HG03575 (cell line): ENCODE results near the gene HPRT1.

Experiments used
- ATAC-seq: cut with Tn5 transposase; IDR thresholded peaks from one replicate; pipeline ENCODE4 v1.9.1; 2021; ENCODE audit not compliant: unreplicated experiment, insufficient number of reproducible peaks, low FRiP score; ENCODE audit errors: extremely low read depth

The HPRT1 gene

DNA sequence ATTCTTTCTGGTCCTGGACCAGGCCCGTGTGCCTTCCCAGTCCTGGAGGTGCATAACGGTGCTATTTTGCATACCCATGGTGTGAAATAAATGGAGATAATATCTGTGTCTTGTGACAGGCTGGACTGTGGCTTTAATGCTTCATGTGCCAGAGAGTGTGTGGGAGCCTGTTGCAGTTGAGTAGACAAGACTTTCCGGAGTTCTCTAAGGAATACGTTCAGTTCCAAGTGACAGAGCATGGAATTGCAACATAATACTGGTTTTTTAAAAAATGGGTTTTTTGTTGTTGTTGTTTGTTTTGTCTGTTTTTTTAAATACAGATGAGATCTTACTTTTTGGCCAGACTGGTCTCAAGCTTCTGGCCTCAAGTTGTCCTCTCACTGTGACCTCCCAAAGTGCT, 74.0 kb downstream of the HPRT1 start:
- no peak for ATAC-seq

DNA sequence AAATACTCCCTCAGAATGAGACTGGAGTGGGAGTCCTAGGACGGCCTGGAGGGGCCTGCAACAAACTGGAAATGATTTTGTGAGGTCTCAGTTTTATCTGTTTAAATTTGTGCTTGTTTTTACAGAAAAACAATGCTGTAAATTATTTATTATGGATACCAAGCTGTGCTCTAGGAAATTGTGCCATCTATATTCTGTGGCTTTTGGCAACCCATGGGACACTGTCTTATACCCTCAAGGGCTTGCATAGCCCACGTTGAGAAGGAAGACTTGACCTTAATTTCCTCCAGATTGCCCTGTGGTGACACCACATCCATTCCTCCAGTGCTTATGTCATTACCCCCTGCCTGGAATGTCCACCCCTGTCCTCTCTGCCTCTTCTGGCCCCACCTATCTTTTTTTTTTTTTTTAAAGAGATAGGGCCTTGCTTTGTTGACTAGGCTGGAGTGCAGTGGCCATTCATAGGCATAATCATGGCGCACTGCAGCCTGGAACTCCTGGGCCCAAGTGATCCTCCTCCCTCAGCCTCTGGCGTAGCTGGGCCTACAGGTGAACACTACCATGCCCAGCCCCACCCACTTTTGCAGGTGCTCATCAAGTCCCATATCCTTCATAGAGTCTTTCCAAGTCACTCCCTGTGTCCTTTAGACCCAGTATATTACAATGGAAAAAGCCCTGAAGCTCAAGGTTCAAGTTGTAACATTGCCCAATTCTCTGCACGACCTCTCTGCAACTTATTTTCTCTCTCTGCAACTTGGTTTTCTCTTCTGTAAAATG, 77.4 kb downstream of the HPRT1 start:
- ATAC-seq: no peak

DNA sequence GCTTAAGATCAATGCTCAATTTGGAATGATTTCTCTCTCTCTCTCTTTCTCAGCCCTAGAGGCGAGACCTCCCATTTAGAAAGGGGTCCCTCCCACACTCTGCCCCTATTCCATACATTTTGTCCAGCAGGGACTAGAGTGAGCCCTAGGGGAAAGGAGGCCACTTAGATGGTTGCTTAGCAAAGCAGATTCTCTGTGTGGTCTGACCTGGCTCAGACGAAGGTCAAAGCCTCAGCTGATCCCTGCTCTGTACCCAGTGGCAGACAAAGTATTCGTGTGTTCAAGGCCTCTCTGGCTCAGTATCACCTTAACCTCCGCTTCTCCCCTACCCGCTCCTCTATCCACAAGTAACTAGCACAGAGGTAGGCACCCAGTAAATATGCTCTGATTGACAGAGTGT, 78.4 kb downstream of the HPRT1 start:
- ATAC-seq: no peak

DNA sequence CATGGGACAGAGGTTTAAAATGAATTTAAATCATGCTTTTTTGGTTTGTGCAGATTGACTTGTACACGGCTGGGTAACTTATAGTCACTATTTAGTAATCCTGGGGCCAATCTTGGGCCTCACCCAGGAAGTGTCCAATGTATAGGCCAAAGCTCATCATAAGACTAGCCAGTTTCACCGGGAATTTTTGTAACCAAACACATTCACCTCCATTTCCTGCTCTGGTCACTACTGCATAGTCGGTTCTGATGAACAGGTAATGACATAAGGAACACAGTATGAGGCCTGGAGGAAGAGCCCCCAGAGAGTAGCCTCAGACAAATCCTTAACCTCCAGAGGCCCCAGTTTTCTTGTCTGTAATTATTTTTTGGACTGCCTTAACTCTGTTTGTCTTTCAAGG, 81.9 kb downstream of the HPRT1 start:
- ATAC-seq: no peak

DNA sequence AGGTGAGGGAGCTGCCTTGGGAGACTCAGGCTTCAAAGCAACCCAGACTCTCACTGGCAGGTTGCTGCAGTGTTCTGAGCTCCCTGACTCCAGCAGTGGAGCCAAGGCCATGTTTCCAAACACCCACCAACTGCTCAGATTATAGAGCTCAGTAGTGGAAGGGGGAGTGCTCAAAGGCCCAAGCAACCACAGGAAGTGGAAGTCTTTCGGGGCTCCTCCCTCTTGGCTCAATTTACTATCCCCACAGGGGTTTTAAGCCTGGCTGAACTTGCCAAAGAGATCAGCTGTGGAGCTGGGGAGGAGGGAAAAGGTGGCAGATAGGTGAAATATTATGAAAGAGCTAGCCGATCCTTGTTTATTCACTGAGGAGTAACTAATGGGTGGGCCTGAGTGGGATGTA, 82.5 kb downstream of the HPRT1 start:
- no peak for ATAC-seq

DNA sequence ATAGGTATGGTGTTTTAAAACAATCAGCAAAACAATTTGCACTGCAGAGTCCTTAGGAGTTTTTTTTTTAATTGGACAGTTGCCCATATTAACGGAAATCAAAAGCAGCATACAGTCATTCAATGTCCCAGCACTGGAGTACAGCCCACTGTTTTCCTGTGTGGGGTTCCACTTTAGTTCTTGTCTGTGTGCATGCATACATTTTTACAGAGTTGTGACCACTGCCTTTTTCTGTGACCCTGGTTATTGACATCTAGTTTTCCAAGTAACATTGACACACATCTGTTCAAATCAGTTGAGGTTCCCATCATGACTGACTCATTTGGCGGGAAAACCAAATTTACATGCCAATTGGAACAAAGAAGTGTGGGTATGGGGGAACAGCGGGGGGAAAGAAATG, 83.3 kb downstream of the HPRT1 start:
- no peak for ATAC-seq

DNA sequence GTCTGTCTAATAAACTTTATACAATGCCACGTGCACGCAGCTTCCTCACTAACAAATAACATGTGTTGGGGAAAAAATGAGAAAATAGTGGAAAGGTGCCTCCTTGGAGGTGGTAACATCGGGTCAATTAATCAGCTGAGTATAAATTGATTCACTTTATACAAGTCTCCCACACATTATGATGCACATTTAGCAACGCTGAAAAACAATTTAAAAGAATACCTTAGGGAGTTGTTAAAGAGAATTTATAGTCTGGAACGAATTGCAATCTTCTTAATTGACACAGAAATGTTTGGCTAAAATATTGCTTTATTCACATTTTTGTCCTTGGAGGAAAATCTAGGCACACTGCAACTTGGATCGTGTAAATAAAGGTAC, 84.2 kb downstream of the HPRT1 start:
- ATAC-seq: no peak

DNA sequence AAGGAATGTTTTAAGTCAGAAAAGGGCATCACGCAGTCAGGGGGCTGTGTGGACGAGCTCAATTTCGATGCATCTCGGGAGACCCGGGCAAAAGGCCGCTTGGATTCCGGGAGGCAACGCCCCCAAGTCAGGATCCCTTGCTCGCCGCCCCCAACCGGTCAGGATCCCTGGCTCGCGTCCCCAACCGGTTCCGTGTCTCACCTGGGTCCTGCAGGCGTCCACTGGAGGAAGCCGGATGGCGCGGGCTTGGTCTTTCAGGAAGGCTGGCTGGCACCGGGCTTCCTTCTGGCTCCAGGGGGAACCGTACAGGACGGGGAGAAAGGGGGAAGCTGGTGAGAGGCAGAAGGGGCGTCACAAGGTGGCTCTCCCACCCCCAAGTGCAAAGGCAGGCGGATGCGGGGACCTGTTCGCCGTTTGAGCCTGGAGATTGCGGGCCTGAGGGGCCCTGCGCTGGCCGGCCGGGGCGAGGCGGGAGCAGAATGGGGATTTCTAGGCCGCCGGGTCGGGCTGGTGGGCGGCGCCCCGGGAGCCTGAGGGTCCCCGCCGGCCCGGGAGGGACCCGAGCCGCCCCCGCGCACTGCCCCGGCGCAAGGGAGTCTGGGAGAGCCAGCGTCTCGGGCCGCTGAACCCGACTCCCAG, 84.7 kb downstream of the HPRT1 start:
- ATAC-seq: no peak

DNA sequence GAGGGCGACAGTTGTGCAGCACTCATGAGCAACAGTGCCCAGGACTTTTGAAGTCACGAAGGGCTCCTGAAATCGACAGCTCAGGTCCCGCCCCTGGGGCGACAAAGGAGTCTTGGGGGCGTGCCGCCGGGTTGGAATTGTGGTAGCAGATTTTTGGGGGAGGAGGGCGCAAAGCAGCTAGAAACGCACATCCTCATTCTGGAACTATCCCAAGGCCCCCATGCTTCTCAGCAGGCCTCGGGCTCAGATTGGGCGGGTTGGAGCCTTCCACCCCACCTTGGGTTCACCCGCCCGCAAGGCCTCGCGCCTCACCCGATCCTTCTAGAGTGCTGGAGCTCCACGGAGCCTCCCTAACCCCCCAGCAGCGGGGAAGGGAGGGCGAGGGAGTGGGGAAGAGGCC, 85.5 kb downstream of the HPRT1 start:
- ATAC-seq: no peak

DNA sequence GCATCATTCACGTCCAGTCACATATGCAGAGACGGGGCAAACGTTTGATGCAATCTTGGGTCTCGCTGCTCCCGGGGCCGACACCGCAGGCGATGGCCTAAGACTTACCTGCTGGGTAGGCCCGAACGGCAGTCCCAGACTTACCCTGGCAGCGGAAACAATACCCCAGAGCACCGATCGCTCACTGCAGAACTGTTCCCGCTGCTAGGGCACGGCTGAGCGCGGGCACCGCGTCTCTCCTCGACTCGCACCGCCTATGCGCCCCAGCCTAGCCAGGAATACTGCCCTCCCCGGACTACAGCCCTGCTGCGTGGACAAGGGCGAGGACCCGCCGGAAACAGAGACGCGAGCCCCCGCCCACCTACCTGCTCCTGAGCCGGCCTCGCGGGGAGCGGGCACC, 86.2 kb downstream of the HPRT1 start:
- ATAC-seq: no peak

DNA sequence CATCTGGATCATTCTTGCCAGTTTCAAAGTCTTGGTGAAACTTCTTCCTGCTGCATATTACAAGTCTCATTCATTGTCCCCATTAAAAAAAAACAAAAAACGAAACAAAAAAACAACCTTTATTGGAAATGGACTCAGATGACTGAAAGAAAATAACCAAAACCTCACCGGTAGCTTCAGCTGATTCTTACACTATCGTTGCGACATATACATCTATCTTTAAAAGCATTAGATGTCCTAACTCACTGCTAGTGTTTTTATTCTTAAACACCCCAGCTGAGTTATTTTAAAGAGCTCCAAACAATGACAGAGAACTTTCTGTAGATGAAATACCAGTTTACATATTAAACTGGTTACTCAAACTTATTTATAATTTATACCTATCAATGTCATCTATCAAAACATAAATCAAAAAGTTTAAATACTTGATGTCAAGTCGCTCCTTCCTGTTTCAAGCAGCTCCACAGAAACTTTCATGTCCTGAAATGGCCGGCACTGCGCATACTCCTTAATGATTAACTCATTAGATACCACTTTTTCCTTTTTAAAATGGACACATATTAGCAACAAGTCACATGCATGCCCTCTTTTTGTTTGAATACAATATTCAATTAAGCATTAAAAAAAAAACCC, 87.2 kb downstream of the HPRT1 start:
- no peak for ATAC-seq

DNA sequence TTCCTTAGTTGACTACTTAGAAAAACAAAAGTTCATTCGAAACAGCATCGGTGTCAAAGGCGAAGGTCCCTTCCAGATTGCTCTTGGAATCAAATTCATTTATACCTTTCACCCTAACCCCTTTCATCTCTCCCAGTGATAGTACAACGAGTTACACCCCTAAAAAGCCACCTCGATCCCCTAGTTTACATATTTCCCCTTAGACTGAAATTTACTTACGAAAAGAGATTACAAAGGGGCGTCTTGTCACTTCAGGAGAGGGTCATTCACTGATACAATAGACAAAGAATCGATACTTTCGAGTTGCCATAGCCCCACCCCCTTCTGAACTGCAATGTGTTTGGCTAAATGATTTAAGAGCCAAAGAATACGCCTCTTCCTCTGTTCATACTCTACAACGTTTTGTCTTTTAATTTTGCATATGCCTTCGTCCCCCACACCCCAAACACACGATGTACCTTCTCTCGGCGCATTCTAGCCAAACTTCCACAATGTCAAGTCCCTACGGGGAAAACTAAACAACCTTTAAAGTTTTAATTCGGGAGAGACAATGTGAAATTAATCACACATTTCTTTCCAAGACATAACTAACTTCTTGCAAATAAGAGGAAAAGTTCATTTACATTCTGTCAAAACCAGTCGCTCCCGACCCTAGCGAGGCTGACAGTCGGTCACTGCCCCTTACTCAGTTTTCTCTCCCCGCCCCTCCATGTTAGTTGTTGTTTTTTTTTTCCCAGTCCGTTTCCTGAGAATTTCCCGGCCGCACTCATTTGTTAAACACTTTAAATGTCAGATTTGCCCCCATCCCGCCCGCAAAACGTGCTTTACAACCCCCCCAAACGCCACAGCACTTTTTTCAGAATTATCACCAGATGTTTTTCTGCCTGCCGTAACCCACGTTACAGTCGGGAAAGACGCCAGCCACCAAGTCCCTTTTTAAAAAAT, 88.6 kb downstream of the HPRT1 start:
- no peak for ATAC-seq
